ENCODE data around the gene DNAJC5G.

DNAJC5G gene

DNA sequence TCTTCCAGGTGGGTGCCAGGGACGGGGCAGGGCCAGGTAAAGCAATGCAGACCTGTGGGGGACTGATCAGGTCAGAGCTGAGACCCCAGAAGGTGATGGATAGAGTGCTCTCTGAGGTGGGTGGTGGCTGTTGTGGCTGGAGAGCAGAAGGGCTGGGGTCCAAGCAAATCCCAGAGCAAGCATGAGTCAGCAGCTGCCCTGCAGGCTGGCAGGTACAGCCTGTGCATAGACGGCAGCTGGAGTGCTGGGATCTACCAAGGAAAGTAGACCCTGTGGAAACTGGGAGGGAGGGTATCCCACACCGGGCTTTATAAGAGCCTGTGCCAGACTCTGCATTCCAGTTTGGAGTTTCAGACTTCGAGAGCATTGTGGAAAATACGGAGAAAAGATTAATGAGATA lies 7.7 kb downstream of the DNAJC5G start:
- peak overlapping the region; percentile 5; the same call in 1 of the 2 replicates for H3K27ac ChIP-seq
- TF ChIP-seq ZFX (IDR thresholded peaks at IDR 0.05) (no peak), CTCF (conservative IDR thresholded peaks at IDR 0.05) (no peak)

GRCh38 chr2:27284996-27285395 lies 9.8 kb downstream of the DNAJC5G start:
- TF ChIP-seq CTCF (conservative IDR thresholded peaks at IDR 0.05) (no peak), ZFX (IDR thresholded peaks at IDR 0.05) (no peak)

DNA sequence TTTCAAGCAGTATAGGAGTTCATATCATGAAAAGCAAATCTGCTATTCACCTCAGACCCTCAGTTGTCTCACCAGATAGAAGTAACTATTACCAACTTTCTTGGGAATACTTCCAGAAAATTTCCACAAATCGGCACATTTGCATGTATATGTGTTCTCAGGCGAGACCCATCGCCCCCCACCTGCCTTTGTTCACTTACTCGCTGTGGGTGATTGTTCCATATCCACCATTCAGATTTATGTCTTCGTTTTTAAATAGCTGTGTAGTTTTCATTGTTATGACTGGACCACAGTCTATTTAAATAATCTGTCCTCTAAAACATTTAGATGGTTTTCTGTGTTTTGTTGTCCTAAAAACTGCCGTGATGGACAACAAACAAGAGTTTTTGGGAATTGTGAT lies 10.2 kb downstream of the DNAJC5G start:
- TF ChIP-seq CTCF (conservative IDR thresholded peaks at IDR 0.05) (no peak), ZFX (IDR thresholded peaks at IDR 0.05) (no peak)
- no peak overlapping the region for H3K27ac ChIP-seq

More at GRCh38 chr2:27284996-27285395, 9.8 kb downstream of the DNAJC5G start:
- H3K27ac ChIP-seq = no peak overlapping the region

GRCh38 chr2:27288610-27289009 lies 13.4 kb downstream of the DNAJC5G start:
- H3K27ac ChIP-seq = no peak overlapping the region
- TF ChIP-seq CTCF (conservative IDR thresholded peaks at IDR 0.05) (no peak), ZFX (IDR thresholded peaks at IDR 0.05) (no peak)

GRCh38 chr2:27290549-27290948 lies 15.3 kb downstream of the DNAJC5G start:
- no peak for TF ChIP-seq CTCF (conservative IDR thresholded peaks at IDR 0.05)
- TF ChIP-seq ZFX (IDR thresholded peaks at IDR 0.05) = no peak
- no peak overlapping the region for H3K27ac ChIP-seq

GRCh38 chr2:27291865-27292264 lies 16.6 kb downstream of the DNAJC5G start:
- H3K27ac ChIP-seq = peak overlapping the region; percentile 52
- TF ChIP-seq CTCF (conservative IDR thresholded peaks at IDR 0.05) (peak; percentile 26), ZFX (IDR thresholded peaks at IDR 0.05) (no peak)

DNA sequence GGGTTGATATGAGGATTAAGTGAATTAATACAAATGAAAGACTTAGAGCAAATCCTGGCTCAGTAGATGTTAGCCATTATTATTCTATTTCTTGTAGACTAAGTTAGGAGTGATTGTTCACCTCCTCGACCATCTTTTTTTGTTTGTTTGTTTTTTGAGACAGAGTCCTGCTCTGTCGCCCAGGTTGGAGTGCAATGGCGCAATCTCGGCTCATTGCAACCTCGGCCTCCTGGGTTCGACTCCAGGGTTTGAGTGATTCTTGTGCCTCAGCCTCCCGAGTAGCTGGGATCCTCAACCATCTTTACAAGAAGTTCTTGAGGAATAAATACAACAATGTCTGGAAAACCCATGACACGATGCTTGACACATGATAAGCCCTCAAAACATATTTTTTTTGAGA lies 19.7 kb downstream of the DNAJC5G start:
- TF ChIP-seq ZFX (IDR thresholded peaks at IDR 0.05) (no peak), CTCF (conservative IDR thresholded peaks at IDR 0.05) (no peak)
- H3K27ac ChIP-seq = peak overlapping the region; percentile 95
